Motor neuron (in vitro differentiated cells): ENCODE measurements around the gene BEND3. TPM values are rescaled to one million over a fixed set of nuclear protein-coding genes. Genes with fewer than 3 reads are reported as not detected.
"Not testable (repeated sequence)": the region's sequence is repeated elsewhere in the genome, so short reads cannot be mapped to it uniquely, and the experiment has no call there.

Experiments
- ATAC-seq, 8 experiments: fragments of 200-7000 bp; cut with Tn5 transposase; replicated peaks in 6 of 8; 2 replicates each; pipeline ENCODE4 v1.8.0; 2021; ENCODE audit warnings: mild to moderate bottlenecking in 8 of 8, moderate library complexity in 8 of 8
- H3K27ac ChIP-seq, 2 donors: fragments of 250-450 bp; sonication (Bioruptor Pico); 2 replicates each; pipeline ENCODE4 v1.9.0; 2021; ENCODE audit warnings: antibody characterized with exemption in 2 of 2, mild to moderate bottlenecking in 2 of 2, moderate library complexity in 1 of 2
- H3K4me1 ChIP-seq, 2 donors: fragments of 250-450 bp; sonication (Bioruptor Pico); replicated peaks in 1 of 2; 2 replicates each; pipeline ENCODE4 v1.6.1; 2021; ENCODE audit warnings: antibody characterized with exemption in 2 of 2, mild to moderate bottlenecking in 2 of 2, moderate library complexity in 1 of 2
- H3K4me3 ChIP-seq, 5 donors: fragments of 250-450 bp; sonication (Bioruptor Pico); 2 replicates each; pipeline ENCODE4 v1.9.0; 2021; ENCODE audit warnings: antibody characterized with exemption in 5 of 5, mild to moderate bottlenecking in 5 of 5, moderate library complexity in 4 of 5
- WGBS, 10 experiments: fragments of 450-650 bp; shearing (Covaris generic); methylation state at CpG; one replicate each; pipeline ENCODE4 v1.0.0; 2022; 5-methylcytosine and 5-hydroxymethylcytosine counted together
- in situ Hi-C, 9 experiments: fragments of 400-800 bp; cut with MboI; loops; one replicate each; pipeline ENCODE4 v1.15.0; 2021; ENCODE audit warnings: low sequenced_read_pairs in 9 of 9, low pct_unique_long_range_greater_than_20kb in 2 of 9; ENCODE audit not compliant: unreplicated experiment in 9 of 9
- total RNA-seq, 8 experiments: library from RNA; unstranded; fragments of 300-600 nt; gene quantifications; 2 replicates each; pipeline versions ENCODE4 v1.2.3 to v1.2.4, GENCODE V29; 2022

The BEND3 gene
- total RNA-seq, 8 experiments from 2014 or later = 2.1 to 12.4 (median 5.0) TPM

DNA sequence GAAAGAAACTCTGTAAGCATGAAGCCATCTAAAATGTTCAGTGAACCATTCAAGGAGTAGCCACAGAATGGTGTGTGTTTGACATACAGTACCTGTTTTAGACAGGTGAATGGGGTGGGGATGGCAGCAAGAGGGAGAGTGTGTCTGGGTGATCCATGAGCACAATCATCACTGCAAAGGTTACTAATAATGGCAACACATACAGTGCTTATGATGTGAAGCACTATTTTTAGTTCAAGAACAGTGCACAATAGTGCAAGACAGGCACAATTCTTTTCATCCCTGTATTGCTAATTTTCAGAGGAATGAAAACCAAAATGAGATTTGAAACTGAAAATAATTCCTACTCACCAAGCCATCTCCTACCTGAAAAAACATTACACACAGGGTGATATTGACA lies 14.1 kb downstream of the BEND3 start:
- ATAC-seq = no peak
- Histone ChIP-seq H3K4me3 (no peak overlapping the region), H3K4me1 (peaks cover 13 to 23% of the 10 kb centered on the region in 2 donors), H3K27ac (no peak overlapping the region)
- in situ Hi-C loops = no loop called here

- Histone ChIP-seq H3K4me3 (no peak overlapping the region), H3K27ac (no peak overlapping the region), H3K4me1 (peaks cover 9 to 16% of the 10 kb centered on the region in 2 donors)
- ATAC-seq = no peak
- in situ Hi-C loops = no loop called here
- WGBS, 10 experiments = 72 to 100% (median 89%) methylated on average over 1 to 8 of the region's 14 CpGs
Observed at GRCh38 chr6:107098436-107099307, 16.6 kb downstream of the BEND3 start.

GRCh38 chr6:107084459-107084858 lies 30.9 kb downstream of the BEND3 start:
- H3K4me1 ChIP-seq, H3K27ac ChIP-seq, in situ Hi-C loops, ATAC-seq, H3K4me3 ChIP-seq: not testable (repeated sequence)
- WGBS, 10 experiments = 87 to 100% (median 98%) methylated on average over 1 to 6 of the region's 7 CpGs; no CpG with 5 or more reads in 3 of the 10 experiments

GRCh38 chr6:107083921-107084320 lies 31.4 kb downstream of the BEND3 start:
- in situ Hi-C loops = no loop called here
- 95 to 100% (median 98%) methylated on average over 1 to 5 of the region's 6 CpGs; no CpG with 5 or more reads in 5 of the 10 experiments for WGBS, 10 experiments
- ATAC-seq = no peak
- Histone ChIP-seq H3K4me3 (no peak overlapping the region), H3K27ac (no peak overlapping the region), H3K4me1 (no peaks in the 10 kb centered on the region)

- no peak overlapping the region for H3K27ac ChIP-seq
- H3K4me1 ChIP-seq = no peaks in the 10 kb centered on the region
- WGBS, 10 experiments = 0 to 98% (median 78%) methylated on average over 1 to 8 of the region's 10 CpGs
- H3K4me3 ChIP-seq = no peak overlapping the region
- no peak for ATAC-seq
- in situ Hi-C loops = no loop called here
Observed at GRCh38 chr6:107083047-107083768, 32.1 kb downstream of the BEND3 start.

DNA sequence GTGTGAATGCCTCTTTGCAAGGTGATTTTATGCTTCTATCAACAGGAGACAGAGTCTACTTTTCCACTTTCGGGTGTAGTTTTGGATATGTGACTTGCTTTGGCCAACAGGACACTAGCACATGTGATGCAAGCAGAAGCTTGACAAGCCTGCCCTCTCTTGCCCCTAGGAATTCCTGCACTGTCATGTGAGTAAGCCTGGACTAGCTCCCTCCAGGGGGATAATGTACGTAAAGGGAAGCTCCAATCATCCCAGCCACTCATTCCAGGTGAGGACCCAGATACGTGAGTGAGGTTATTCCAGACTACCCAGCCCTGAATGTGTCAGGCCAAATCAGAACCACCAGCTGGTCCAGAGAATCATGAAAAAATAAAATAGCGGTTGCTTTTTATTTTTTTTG lies 33.3 kb downstream of the BEND3 start:
- Histone ChIP-seq H3K4me3 (no peak overlapping the region), H3K4me1 (no peaks in the 10 kb centered on the region), H3K27ac (no peak overlapping the region)
- ATAC-seq = peak in 3 of 8 experiments; percentile 43 to 76 (median 57)
- in situ Hi-C loops = no loop called here
- WGBS, 10 experiments = 0 to 100% (median 49%) methylated on average over 1 to 3 of the region's 4 CpGs; no CpG with 5 or more reads in 2 of the 10 experiments

GRCh38 chr6:107080036-107080435 lies 35.3 kb downstream of the BEND3 start:
- in situ Hi-C loops = no loop called here
- peak in 2 of 8 experiments; percentile 16 to 37 for ATAC-seq

DNA sequence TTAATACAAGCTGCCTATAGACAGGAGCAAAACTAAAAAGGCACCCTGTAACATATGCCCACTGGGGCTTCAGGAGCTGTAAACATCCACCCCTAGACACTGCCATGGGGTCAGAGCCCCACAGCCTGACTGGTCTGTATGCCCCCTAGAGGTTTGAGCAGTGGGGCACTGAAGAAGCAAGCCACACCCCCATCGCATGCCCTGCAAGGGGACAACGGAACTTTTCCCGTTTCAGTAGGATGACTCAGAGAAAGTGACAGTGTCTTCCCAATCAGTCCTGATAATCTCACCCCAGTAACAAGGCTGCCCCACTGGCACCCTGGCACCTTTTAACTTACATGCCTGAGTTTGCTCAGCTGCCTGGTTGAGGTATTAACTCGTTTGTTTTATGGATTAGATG lies 35.9 kb downstream of the BEND3 start:
- no peak overlapping the region for H3K4me3 ChIP-seq
- no peaks in the 10 kb centered on the region for H3K4me1 ChIP-seq
- H3K27ac ChIP-seq = no peak overlapping the region
- ATAC-seq = no peak
- in situ Hi-C loops = no loop called here
- 33 to 100% (median 72%) methylated on average over 1 to 4 of the region's 4 CpGs; no CpG with 5 or more reads in 5 of the 10 experiments for WGBS, 10 experiments

More at GRCh38 chr6:107080036-107080435, 35.3 kb downstream of the BEND3 start:
- H3K4me3 ChIP-seq = no peak overlapping the region
- H3K27ac ChIP-seq = no peak overlapping the region
- 63 to 100% (median 82%) methylated on average over 1 to 5 of the region's 5 CpGs; no CpG with 5 or more reads in 2 of the 10 experiments for WGBS, 10 experiments
- no peaks in the 10 kb centered on the region for H3K4me1 ChIP-seq

DNA sequence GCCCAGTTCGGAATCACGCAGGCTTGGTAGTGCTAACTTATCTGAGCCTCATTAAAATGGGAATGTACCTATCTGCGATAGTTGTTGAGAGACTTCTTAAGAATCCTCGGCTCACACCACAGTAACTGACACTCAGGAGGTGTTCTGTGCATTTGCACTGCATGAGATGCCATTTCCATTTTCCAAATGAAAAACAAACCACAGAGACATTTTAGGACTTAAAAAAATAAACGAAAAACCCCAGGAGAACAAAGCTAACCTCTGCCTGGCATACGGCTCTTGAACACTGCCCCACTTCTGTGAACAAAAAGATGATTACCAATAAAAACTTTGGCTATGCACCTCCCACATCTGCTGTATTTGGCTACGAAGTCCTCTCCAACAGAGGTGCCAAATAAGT lies 37.6 kb downstream of the BEND3 start:
- in situ Hi-C loops = no loop called here
- ATAC-seq = no peak
- WGBS, 10 experiments = 60 to 100% (median 89%) methylated on average over 2 to 7 of the region's 7 CpGs; no CpG with 5 or more reads in 2 of the 10 experiments
- H3K27ac ChIP-seq = no peak overlapping the region
- H3K4me3 ChIP-seq = no peak overlapping the region
- no peaks in the 10 kb centered on the region for H3K4me1 ChIP-seq

- in situ Hi-C loops = no loop called here
- Histone ChIP-seq H3K4me1 (no peaks in the 10 kb centered on the region), H3K27ac (no peak overlapping the region), H3K4me3 (no peak overlapping the region)
- ATAC-seq = peak in 4 of 8 experiments; percentile 31 to 85 (median 70)
- 0 to 96% (median 88%) methylated on average over 1 to 6 of the region's 6 CpGs; no CpG with 5 or more reads in 4 of the 10 experiments for WGBS, 10 experiments
Observed at GRCh38 chr6:107075951-107076381, 39.3 kb downstream of the BEND3 start.

DNA sequence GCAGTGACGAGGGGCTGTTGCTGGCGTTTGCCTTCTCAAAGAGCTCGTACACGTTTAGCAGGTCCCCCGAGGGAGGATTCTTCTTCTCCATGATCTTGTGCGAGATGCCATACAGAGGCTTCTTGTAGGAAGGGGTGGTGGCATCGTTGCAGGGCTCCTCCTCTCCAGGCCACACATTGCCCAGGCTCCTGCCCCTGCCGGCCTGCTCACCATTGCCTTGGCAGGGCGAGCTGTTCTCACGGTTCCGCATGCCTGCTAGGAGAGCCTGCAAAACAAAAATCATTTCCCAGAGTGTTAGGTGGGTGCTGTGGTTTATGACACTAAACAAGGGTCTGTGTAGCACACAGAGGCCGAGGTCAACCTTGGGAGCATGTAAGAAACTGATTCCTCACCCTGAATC lies 44.6 kb downstream of the BEND3 start:
- Histone ChIP-seq H3K27ac (no peak overlapping the region), H3K4me1 (peaks cover 0 to 7% of the 10 kb centered on the region in 2 donors), H3K4me3 (no peak overlapping the region)
- no peak for ATAC-seq
- 100% methylated on average over 1 to 4 of the region's 12 CpGs; no CpG with 5 or more reads in 7 of the 10 experiments for WGBS, 10 experiments
- in situ Hi-C loops = no loop called here

DNA sequence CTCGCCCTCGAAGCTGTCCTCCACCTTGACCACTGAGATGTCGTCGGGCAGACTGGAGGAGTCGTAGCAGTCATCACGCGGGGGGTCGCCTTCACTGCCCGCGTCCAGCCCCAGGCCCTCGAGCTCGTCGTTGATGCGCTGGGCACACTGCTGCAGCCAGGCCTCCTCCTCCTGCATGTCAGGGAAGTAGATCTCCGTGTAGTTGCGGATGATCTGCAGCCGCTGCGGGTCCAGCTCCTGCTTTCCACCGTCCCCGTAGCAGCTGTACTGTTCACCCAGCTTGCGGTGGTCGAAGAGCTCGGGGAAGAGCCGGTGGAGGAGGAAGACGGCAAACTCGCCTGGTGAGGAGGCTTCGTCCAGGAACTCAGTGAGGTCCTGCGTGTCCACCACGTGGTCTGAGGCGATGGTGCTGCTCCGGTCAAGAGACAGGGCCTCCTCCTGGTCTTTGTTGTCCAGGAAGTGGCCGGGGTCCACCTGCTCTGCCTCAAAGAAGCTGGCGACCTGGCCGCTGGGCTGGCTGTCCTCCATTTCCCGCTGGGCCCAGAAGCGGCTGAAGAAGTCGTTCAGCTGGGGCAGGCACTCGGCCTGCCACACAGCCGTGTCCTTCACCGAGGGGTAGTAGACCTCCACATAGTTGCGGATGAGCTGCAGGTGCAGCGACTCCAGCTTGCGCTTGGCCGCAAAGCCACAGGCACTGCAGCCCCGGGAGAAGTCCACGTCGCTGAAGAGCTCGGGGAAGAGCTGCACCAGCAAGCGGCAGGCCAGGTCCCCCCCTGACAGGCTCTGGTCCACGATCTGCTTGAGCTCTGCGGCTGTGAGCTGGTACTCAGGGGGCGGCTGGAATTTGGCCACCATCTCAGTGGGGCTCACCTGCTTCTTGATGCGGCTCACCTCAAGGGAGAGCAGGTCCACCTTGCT lies 45.4 kb downstream of the BEND3 start:
- no peak overlapping the region for H3K4me3 ChIP-seq
- H3K4me1 ChIP-seq = peaks cover 0 to 7% of the 10 kb centered on the region in 2 donors
- WGBS, 10 experiments = 81 to 100% (median 90%) methylated on average over 1 to 28 of the region's 53 CpGs; no CpG with 5 or more reads in 3 of the 10 experiments
- ATAC-seq = no peak
- H3K27ac ChIP-seq = no peak overlapping the region
- in situ Hi-C loops = no loop called here
